ENCODE data around the gene EMP2.
A peak's percentile ranks its signal among the peaks of the same experiment; 100 is the strongest.
"Not testable (repeated sequence)": the region's sequence is repeated elsewhere in the genome, so short reads cannot be mapped to it uniquely, and the experiment has no call there.

The EMP2 gene

DNA sequence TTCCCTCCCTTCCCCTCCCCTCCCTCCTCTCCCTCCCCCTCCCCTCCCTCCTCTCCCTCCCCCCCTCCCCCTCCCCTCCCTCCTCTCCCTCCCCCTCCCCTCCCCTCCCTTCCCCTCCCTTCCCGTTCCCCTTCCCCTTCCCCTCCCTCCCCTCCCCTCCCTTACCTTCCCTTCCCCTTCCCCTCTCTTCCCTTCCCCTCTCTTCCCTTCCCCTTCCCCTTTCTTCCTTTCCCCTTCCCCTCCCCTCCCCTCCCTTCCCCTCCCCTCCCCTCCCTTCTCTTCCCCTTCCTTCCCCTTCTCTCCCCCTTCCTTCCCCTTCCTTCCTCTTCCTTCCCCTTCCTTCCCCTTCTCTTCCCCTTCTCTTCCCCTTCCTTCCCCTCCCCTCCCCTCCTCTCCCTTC lies 61.1 kb downstream of the EMP2 start:
- no peak for DNase-seq

DNA sequence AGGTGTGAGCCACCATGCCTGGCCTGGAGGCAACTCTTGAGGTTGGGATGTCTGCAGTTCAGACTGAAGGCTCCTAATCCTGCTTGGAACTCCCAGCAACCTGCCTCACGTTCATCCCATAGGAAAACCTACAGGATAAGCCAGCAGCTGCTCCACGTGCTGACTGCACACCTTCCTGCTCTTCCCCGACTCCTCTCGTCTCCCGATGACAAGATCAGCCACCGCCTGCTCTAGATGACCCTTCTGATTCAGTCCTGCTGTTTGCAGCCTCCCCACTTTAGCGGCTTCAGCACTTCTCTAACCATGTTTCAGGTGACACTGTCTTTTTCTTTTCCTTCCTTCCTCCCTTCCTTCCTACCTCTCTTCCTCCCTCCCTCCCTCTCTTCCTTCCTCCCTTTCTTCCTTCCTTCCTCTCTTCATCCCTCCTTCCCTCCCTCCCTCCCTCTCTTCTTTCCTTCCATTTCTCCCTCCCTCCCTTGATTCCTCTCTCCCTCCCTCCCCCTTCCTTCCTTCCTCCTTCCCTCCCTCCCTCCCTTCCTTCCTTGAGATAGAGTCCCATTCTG lies 61.8 kb downstream of the EMP2 start:
- DNase-seq = no peak

GRCh38 chr16:10517868-10518267 lies 62.5 kb downstream of the EMP2 start:
- DNase-seq = no peak

DNA sequence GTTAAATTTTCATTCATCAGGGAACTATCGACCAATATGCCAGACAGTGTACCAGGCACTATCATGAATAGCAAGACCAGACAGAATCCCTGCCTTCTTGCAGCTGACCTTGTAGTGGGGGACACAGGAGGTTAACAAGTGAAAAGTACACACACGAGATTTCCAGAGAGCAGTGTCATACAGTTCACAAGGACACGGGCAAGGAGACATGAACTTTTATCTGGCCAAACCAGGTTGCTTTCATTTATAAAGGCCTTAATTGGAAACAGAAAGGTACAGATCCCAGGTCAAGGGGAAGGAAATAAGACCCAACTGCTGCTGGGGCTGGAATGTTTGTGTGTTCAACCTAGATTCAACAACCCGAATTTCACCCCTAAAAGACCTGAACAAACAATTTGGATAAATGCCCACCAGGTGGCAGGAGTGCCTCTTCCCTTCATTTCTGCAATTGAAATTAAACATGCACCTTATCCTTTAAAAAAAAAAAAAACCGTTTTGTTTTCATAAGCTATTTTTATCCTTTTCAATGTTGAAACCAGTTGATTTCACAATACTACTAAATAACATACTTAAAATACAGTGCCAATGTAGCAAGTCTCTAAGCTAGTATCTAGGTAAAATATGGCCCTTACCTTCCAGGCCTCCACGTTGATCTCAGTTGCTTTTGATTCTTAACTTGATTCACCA lies 65.9 kb downstream of the EMP2 start:
- DNase-seq = peak in 2 of 3 experiments; percentile 25 to 55

DNA sequence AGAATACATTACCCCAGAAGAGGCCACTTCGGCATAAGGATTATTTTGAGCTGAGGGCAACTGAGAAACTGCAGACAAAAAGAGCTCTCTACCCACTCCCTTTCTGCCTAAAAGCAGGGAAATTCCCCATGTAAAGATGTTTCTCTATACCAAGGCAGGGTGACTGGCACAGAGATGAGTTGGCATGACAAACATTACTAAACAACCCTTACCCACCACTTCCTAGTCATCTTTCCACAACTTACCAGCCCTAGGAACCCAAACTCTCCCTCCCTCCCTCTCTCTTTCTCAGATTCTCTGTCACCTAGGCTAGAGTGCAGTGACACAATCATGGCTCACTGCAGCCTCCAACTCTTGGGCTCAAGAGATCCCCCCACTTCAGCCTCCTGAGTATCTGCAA lies 68.6 kb downstream of the EMP2 start:
- DNase-seq = no peak

DNA sequence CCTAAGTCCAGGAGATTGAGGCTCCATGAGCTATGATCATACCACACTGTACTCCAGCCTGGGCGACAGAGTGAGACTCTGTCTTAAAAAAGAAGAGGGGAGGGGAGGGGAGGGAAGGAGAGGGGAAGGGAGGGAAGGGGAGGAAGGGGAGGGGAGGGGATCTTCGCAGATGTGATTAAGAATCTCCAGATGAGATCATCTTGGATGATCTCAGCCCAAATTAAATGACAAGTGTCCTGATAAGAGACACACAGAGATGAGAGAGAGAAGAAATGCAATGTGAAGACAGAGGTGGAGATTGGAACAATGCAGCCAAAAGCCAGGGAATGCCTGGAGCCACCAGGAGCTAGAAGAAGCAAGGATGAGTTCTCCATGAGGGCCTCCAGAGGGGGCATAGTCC lies 70.1 kb downstream of the EMP2 start:
- no peak for DNase-seq

GRCh38 chr16:10509534-10510025 lies 70.8 kb downstream of the EMP2 start:
- peak; percentile 36 to 76 (median 67) for DNase-seq

GRCh38 chr16:10505286-10505685 lies 75.1 kb downstream of the EMP2 start:
- DNase-seq = not testable (repeated sequence)

DNA sequence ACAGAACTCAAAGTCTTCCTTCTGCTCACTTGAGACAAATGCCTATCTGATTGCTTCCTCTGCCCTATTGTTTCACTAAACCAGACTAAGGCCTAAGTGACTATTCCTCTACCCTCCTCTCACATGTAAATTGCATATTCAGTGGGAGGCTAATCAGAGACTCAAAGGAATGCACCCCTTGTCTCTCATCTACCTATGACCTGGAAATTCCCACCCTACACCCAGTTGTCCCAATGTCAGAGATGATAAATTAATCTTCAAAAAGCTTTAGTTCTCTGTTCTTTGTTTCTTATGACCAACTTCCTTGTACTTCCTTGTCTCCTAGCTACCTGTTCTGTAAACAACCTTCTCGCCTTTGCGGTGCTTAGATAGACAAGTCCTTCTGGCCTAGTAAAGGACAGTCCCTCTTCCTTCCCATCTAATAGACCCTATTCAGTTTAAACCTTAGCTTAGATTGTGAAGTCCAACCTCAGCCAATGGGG lies 76.0 kb downstream of the EMP2 start:
- DNase-seq = no peak

- no peak for DNase-seq
Measured at GRCh38 chr16:10502776-10503175, 77.6 kb downstream of the EMP2 start.

DNA sequence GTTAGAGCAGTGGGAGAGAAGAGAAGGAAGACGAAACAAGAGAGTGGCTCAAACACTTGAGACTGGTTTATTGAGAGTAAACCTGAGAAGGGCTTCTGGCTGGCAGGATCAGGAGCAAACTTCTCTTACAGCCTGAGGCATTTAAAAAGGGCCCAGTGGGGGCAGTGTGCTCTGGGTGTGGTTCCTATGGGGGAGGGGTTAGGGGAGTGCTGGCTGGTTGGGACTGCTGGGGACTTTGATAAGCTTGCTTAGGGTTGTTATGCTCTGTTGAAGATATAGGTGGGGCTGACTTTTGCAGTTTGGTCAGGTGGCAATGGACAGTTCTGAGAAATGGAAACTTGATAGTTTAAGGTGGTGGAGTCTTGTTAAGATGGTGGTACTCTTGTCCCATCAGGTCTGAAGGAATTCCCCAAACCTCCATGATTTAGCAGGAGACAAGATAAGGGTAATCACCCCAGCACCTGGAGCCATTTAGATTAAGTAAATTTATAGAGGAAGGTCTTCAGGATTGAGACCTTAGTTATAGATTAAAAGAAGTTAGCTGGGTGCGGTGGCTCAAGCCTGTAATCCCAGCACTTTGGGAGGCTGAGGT lies 79.3 kb downstream of the EMP2 start:
- no peak for DNase-seq

GRCh38 chr16:10500582-10500981 lies 79.8 kb downstream of the EMP2 start:
- no peak for DNase-seq

DNA sequence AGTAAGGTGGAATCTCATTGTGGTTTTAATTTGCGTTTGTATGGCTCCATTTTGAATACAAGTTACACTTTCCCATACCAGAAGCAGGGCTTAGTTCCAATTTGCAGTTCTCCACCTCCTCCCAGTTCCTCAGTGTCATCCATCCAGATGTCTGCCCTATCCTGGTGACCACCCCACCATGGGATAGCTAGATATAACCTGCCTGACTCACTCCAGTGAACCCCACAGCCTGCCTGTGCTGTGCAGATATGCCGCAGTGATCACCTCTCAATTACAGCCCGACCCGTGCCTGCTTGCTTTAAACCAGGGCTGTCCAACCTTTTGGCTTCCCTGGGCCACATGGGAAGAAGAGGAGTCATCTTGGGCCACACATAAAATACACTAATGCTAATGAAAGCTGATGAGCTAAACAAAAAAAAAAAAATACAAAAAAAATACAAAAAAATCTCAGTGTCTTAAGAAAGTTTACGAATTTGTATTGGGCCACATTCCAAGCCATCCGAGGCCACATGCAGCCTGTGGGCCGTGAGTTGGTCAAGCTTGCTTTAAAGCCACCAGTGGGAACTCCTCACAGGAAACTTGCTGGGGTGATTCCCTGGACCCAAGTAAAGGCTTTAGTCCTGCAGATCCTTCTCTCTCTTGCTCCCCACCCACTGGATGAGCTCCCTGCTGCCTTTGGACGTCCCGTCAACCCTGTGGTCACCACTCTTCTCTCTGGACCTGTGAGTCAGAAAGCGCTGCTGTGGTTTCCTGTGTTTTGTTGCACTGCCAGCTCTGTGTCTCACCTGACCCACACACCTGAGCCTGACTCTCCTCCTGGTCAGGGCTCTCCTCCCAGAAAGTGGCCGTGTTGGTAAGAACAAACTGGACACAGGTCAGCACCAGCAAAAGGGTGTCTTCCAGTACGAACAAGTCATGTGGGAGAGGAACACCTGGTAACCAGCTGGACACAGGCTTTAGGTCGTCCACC lies 83.0 kb downstream of the EMP2 start:
- no peak for DNase-seq

GRCh38 chr16:10495031-10495345 lies 85.4 kb downstream of the EMP2 start:
- DNase-seq = no peak

DNA sequence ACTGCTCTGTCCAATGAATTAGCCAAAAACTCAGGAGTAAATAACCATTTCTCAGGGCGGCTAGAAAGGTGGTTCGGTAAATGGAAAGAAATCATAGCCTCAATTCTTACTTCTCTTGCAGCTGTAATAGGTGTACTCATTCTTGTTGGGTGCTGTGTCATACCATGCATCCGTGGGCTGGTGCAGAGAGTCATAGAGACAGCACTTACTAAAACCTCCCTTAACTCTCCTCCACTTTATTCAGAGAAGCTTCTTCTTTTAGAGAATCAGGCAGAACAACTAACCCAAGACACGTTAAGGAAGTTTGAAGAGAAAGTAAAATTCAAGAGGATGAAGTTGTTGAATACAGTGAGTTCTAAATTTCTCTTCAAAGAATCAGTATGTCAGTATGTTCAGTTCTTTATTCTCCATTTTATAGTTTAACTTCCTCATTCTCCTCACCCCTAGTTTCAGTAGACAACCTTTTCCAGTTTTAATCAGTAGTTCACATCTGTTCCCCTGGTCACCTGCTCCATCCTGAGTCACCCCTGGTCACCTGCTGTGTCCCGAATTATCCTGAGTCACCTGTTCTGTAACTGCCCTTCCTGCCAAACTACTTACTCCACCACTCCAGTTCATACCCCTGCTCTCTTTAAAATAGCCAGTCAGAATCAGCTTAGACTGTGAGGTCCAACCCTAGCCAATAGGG lies 85.9 kb downstream of the EMP2 start:
- no peak for DNase-seq

- DNase-seq = no peak
Measured at GRCh38 chr16:10493276-10493675, 87.1 kb downstream of the EMP2 start.

GRCh38 chr16:10490141-10490540 lies 90.3 kb downstream of the EMP2 start:
- DNase-seq = no peak

DNA sequence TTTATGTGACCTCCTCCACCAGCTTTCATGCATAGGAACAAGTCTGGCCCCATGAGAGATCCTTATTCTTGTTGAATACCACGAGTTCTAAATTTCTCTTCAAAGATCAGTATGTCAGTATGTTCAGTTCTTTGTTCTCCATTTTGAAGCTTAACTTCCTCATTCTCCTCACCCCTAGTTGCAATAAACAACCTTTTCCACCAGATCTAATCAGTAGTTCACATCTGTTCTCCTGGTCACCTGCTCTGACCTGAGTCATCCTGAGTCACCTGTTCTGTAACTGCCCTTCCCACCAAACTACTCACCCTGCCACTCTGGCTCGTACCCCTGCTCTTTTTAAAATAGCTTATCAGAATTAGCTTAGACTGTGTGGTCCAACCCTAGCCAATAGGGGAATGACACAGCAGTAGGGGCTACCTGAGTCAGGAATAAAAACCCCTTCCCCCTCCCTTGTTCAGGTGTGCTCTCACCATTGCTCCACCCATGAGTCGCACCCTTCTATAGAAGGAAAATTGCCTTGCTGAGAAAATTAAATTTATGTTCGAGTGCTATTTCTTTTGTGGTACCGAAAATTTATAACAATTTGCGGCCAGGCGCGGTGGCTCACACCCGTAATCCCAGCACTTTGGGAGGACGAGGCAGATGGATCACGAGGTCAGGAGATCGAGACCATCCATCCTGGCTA lies 94.6 kb downstream of the EMP2 start:
- DNase-seq = no peak

- no peak for DNase-seq
Measured at GRCh38 chr16:10485159-10485558, 95.2 kb downstream of the EMP2 start.

GRCh38 chr16:10480151-10480550 lies 100.2 kb downstream of the EMP2 start:
- DNase-seq = no peak

Data from NCI-H1417 (cell line).